Measurements from ENCODE around the gene MTA1. TPM values are rescaled to one million over a fixed set of nuclear protein-coding genes. Genes with fewer than 3 reads are reported as not detected.

Gene MTA1
- total RNA-seq, 1 donor: 33.9 TPM

DNA sequence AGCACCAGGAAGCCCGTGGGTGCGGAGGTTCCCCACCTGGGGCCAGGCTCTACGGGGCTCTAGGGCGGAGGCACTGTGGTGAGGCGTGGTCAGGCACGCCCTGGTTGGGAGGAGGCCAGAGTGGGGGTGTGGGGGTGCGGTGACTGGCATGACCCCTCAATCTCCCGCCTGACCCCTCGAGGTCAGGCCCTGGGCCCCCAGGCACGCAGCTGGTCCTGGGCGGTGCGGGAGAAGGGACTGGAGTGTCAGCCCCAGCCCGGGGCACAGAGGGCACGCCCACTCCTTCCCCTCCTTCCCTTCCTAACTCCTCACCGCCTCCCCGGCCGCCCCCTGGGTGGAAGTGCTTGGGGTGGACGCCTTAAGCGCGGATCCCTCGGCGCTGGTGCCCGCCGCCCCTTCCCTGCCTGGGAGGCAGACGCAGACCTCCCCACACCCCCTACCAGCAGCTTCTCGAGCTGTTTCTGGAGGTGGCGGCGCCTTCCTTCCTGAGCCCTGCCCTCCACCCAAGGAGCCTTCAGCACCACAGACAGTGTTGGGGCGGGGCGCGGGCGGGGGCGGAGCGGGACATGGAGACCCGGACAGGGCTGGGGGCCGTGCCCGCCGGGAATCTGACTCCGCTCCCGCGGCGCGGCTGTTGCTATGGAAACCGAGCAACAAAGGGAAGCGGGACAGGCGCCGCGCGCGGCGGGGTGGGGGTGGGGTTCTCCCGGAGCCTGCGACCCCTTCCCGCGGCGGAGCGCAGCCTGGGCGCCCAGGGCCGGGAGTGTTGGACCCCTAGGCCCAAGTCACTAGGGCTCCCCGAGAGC, 54.3 kb downstream of the MTA1 start:
- Histone ChIP-seq H3K27me3 (ENCODE audit: insufficient read depth, low read length) (peaks cover 23% of the 10 kb centered on the region), H3K9me3 (ENCODE audit: low read depth, low read length) (no peaks in the 10 kb centered on the region), H3K4me1 (ENCODE audit: insufficient read depth, low read length) (peaks cover 36% of the 10 kb centered on the region), H3K4me3 (ENCODE audit: low read length) (peak overlapping the region; percentile 32)

DNA sequence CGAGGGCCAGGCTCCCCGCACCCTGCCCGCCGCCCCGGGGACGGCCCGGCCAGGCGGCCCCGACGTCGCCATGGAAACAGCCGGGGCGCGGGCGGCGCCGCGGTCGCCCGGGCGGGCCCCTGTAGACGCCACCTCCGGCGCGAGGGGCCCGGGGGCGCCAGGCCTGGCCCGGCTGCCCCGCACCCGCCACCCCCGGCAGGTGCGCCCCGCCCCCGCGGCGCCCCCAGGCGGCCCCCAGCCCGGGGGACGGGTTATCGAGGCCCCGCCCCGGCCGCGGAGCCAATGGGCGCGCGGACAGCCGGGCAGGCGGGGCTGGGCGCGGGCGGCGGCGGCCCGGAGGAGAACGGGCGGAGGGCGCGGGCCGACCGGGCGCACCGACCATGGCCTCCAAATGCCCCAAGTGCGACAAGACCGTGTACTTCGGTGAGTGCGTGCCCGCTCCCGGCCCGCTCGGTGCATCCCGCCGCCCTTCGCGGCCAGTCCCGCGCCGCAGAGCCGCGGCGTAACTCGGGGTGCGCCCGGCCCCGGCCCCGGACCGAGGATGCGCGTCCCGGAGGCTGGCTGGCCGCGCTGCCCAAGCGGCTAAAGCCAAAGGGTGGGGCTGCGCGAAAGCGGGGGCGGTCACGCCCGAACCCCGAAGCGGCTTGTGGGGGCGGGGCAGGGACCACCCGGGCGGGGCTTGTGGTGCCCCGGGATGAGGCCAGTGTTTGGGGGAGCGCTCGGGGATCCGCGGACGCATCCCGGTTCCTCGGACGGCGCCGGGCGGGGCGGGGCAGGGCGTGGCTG, 55.0 kb downstream of the MTA1 start, which contains the start of gene CRIP2:
Gene CRIP2 (plus strand): TSS at position 339 of the 786 bp plus-strand sequence. CDS start 42 bp downstream, at position 381.
- peak within 1 kb of the TSS; percentile 32 for H3K4me3 ChIP-seq (ENCODE audit: low read length)
- H3K4me1 ChIP-seq (ENCODE audit: insufficient read depth, low read length): peaks cover 36% of the 10 kb centered on the region
- no peaks in the 10 kb centered on the region for H3K9me3 ChIP-seq (ENCODE audit: low read depth, low read length)
- peaks cover 27% of the 10 kb centered on the region for H3K27me3 ChIP-seq (ENCODE audit: insufficient read depth, low read length)

DNA sequence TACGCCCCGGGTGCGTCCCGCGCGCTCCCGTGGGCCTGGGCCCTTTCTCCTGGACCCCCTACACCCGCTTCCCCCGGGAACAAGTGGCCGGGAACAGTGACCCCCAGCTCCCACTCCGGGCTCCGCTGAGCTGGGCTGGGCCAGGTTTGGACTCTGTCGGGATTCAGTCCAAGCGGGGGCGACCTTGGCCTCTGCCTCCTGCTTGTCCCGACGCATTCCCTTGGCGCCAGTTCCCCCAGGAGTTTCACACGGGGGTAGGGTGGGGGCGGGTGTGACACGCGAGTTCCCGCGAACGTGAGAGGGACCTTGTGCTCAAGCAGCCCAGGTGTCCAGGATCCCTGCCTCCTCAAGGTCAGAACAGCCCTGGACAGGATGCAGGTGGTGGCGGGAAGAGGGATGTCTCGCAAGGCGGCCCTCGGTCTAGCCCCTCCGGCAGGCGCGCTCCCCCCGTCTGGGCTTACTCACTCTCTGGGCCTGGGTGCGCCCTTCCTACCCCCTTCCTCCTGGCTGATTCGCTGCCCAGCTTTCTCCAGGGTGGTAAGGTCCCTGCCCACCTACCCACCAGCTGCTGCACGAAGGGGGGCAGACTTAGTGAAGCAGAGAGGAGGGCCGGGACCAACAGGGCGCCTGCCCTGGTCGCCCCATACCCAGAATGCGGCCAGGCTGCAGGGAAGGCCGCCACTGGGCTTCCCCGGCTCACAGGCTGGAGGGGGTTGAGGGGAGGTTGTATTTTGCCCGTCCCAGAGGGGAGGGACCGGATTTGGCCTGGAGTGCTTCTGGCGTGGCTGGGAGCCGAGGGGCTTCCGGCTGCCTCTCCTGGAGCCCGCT, 55.9 kb downstream of the MTA1 start:
- H3K4me1 ChIP-seq (ENCODE audit: insufficient read depth, low read length): peaks cover 43% of the 10 kb centered on the region
- peaks cover 30% of the 10 kb centered on the region for H3K27me3 ChIP-seq (ENCODE audit: insufficient read depth, low read length)
- no peaks in the 10 kb centered on the region for H3K9me3 ChIP-seq (ENCODE audit: low read depth, low read length)
- H3K4me3 ChIP-seq (ENCODE audit: low read length): no peak overlapping the region

DNA sequence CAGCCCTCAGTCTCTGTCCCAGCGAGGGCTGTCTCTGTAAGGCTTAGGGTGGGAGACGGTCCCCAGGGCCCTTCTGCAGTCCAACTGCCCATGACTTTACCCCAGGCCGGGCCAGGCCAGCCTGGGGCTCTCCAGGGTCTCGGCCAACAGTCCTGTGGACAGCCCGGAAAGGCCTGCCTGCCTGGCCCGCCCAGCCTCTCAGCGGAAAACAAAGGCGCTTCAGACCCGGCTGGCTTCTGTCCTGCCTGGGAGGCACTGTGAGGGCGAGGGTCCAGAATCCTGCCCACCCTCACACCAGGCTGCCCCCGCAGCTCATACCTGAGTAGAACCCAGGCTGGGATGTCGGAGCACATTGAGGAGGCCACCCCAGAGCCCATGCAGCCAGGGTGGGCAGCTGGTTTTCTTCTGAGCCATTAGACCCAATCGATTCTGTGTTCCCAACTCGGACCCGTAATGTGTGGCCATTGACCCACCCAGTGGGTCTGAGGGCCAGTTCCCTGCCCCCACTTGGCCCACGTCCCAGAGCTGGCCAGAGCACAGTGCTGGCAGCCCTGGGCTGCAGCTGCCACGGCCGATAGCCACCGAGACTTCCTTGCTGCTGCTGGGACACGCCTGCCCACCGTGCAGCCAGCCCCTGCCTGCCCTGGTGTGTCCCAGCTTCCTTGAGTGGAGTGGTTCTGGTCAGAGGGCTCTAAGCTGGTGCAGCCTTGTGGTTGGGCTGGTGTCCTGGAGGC, 56.6 kb downstream of the MTA1 start:
- peaks cover 51% of the 10 kb centered on the region for H3K4me1 ChIP-seq (ENCODE audit: insufficient read depth, low read length)
- H3K27me3 ChIP-seq (ENCODE audit: insufficient read depth, low read length): peaks cover 30% of the 10 kb centered on the region
- no peaks in the 10 kb centered on the region for H3K9me3 ChIP-seq (ENCODE audit: low read depth, low read length)
- no peak overlapping the region for H3K4me3 ChIP-seq (ENCODE audit: low read length)

- Histone ChIP-seq H3K4me1 (ENCODE audit: insufficient read depth, low read length) (peaks cover 57% of the 10 kb centered on the region), H3K27me3 (ENCODE audit: insufficient read depth, low read length) (peaks cover 30% of the 10 kb centered on the region), H3K9me3 (ENCODE audit: low read depth, low read length) (no peaks in the 10 kb centered on the region), H3K4me3 (ENCODE audit: low read length) (no peak overlapping the region)
These were observed 57.4 kb downstream of the MTA1 start for GRCh38 chr14:105476831-105477659.

GRCh38 chr14:105477660-105478397, 58.2 kb downstream of the MTA1 start:
- peaks cover 29% of the 10 kb centered on the region for H3K27me3 ChIP-seq (ENCODE audit: insufficient read depth, low read length)
- no peak overlapping the region for H3K4me3 ChIP-seq (ENCODE audit: low read length)
- H3K4me1 ChIP-seq (ENCODE audit: insufficient read depth, low read length): peaks cover 65% of the 10 kb centered on the region
- no peaks in the 10 kb centered on the region for H3K9me3 ChIP-seq (ENCODE audit: low read depth, low read length)

- Histone ChIP-seq H3K9me3 (ENCODE audit: low read depth, low read length) (no peaks in the 10 kb centered on the region), H3K27me3 (ENCODE audit: insufficient read depth, low read length) (peaks cover 25% of the 10 kb centered on the region), H3K4me1 (ENCODE audit: insufficient read depth, low read length) (peaks cover 69% of the 10 kb centered on the region), H3K4me3 (ENCODE audit: low read length) (no peak overlapping the region)
These were observed 59.0 kb downstream of the MTA1 start for GRCh38 chr14:105478398-105479251.

DNA sequence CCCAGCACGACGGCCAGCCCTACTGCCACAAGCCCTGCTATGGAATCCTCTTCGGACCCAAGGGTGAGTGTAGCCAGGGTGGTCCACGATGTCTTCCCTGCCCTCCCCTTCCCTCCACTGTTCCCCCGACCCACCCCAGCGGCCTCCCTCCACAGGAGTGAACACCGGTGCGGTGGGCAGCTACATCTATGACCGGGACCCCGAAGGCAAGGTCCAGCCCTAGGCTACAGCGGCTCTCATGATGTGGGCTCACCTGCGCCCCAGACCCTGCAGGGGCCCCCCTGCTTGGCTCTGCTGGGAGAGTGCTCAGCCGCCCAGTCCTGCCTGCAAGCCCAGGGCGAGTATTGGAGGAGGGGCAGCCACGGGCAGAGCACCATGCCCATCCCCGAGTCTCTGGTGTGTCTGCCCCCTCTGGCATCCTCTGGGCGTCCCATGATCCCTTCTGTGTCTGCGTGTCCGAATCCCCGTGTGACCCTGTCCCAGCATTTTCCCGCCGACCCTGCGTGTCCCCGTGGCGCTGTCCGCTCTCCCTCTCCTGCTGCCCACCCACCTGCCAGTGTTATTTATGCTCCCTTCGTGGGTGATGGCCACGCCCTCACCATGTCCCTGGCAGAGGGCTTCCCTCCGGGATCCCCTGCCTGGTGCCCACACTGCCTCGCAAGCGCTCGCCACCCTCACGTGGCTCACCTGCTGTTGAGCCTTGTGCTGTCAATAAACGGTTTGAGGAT, 60.0 kb downstream of the MTA1 start:
- Histone ChIP-seq H3K4me1 (ENCODE audit: insufficient read depth, low read length) (peaks cover 75% of the 10 kb centered on the region), H3K27me3 (ENCODE audit: insufficient read depth, low read length) (peaks cover 23% of the 10 kb centered on the region), H3K9me3 (ENCODE audit: low read depth, low read length) (no peaks in the 10 kb centered on the region), H3K4me3 (ENCODE audit: low read length) (no peak overlapping the region)

GRCh38 chr14:105480199-105480746, 60.6 kb downstream of the MTA1 start:
- no peaks in the 10 kb centered on the region for H3K9me3 ChIP-seq (ENCODE audit: low read depth, low read length)
- peaks cover 76% of the 10 kb centered on the region for H3K4me1 ChIP-seq (ENCODE audit: insufficient read depth, low read length)
- H3K4me3 ChIP-seq (ENCODE audit: low read length): no peak overlapping the region
- H3K27me3 ChIP-seq (ENCODE audit: insufficient read depth, low read length): peaks cover 19% of the 10 kb centered on the region

GRCh38 chr14:105480807-105481801, 61.5 kb downstream of the MTA1 start:
- Histone ChIP-seq H3K4me1 (ENCODE audit: insufficient read depth, low read length) (peaks cover 76% of the 10 kb centered on the region), H3K4me3 (ENCODE audit: low read length) (peak overlapping the region; percentile 33), H3K27me3 (ENCODE audit: insufficient read depth, low read length) (peaks cover 16% of the 10 kb centered on the region), H3K9me3 (ENCODE audit: low read depth, low read length) (no peaks in the 10 kb centered on the region)

All from mononuclear cell (primary cell).